Transverse colon (tissue), 4 donors: ENCODE measurements around the gene SLC7A1. TPM values are rescaled to one million over a fixed set of nuclear protein-coding genes. Genes with fewer than 3 reads are reported as not detected.

Experiments
- DNase-seq: peaks from one replicate; pipeline ENCODE4 v3.0.0-alpha.2; 2019
- H3K27ac ChIP-seq, 4 donors: fragments of 200-600 bp; sonication (generic); 2 replicates each; pipeline ENCODE4 v1.5.1; 2016 to 2018; ENCODE audit warnings: inconsistent platforms in 4 of 4
- H3K27me3 ChIP-seq: fragments of 200-600 bp; sonication (generic); 2 replicates; pipeline ENCODE4 v1.5.1; 2017; ENCODE audit warnings: inconsistent platforms
- H3K36me3 ChIP-seq, 4 donors: fragments of 200-600 bp; sonication (generic); 2 replicates each; pipeline ENCODE4 v1.5.1; 2017 to 2019; ENCODE audit warnings: inconsistent platforms in 4 of 4
- H3K4me1 ChIP-seq, 4 donors: fragments of 200-600 bp; sonication (generic); 2 replicates each; pipeline ENCODE4 v1.5.1; 2017 to 2020; ENCODE audit warnings: inconsistent platforms in 4 of 4
- H3K4me3 ChIP-seq, 4 donors: fragments of 200-600 bp; sonication (generic); 1 replicate in 1 of 4; 2 replicates in 3 of 4; pipeline versions ENCODE4 v1.5.1 to v1.6.1; 2017 to 2019; ENCODE audit warnings: inconsistent platforms in 4 of 4
- H3K9me3 ChIP-seq, 2 donors: fragments of 200-600 bp; sonication (generic); 2 replicates each; pipeline ENCODE4 v1.5.1; 2017 to 2019; ENCODE audit warnings: inconsistent platforms in 2 of 2
- CTCF ChIP-seq, 5 experiments: fragments of 200-600 bp in 3 of 5; fragments of 450-650 bp in 2 of 5; sonication (generic) in 3 of 5; IDR thresholded peaks; 1 replicate in 2 of 5; 2 replicates in 3 of 5; pipeline ENCODE4 v1.5.1; 2016 to 2017; ENCODE audit warnings: antibody characterized with exemption in 5 of 5, inconsistent platforms in 3 of 5, mild to moderate bottlenecking in 2 of 5, moderate library complexity in 1 of 5
- EP300 ChIP-seq: sonication (generic); formaldehyde crosslinking; IDR thresholded peaks from one replicate; pipeline ENCODE4 v1.6.1; 2017; ENCODE audit warnings: antibody characterized with exemption, low read depth
- POLR2A ChIP-seq: fragments of 450-650 bp; IDR thresholded peaks from one replicate; pipeline ENCODE4 v1.6.1; 2016; ENCODE audit warnings: antibody characterized with exemption, mild to moderate bottlenecking, moderate library complexity
- POLR2AphosphoS5 ChIP-seq, 3 donors: sonication (generic); formaldehyde crosslinking; IDR thresholded peaks; one replicate each; pipeline ENCODE4 v1.6.1; 2016; ENCODE audit warnings: antibody characterized with exemption in 3 of 3
- WGBS, 2 donors: methylation state at CpG; one replicate each; pipeline ENCODE4 v1.1.5; 2018; ENCODE audit warnings: low coverage in 1 of 2; 5-methylcytosine and 5-hydroxymethylcytosine counted together
- in situ Hi-C, 4 donors: fragments of 200-750 bp; cut with MboI; loops; one replicate each; pipeline versions ENCODE4 v1.15.0 to v1.15.1; 2017; ENCODE audit warnings: low sequenced_read_pairs in 3 of 4, low pct_ligation_motif_present in 1 of 4, low pct_unique_long_range_greater_than_20kb in 1 of 4
- intact Hi-C: fragments of 100-400 bp; cut with DNase I; formaldehyde crosslinking; loops from one replicate; pipeline ENCODE4 v1.15.1; 2023; ENCODE audit warnings: low total_unique reads
- total RNA-seq, 4 donors: library from RNA; depleted of rRNA; stranded (reverse); fragments of >200 nt; gene quantifications; one replicate each; pipeline ENCODE4 v1.1.0, GENCODE V29; 2016

SLC7A1 gene
- total RNA-seq, 4 donors from 2014 or later, result 10.8 to 21.4 (median 17.9) TPM

- no peaks in the 10 kb centered on the region for H3K36me3 ChIP-seq
- DNase-seq, result no peak
- H3K4me1 ChIP-seq, result peaks cover 0 to 17% (median 0%) of the 10 kb centered on the region in 4 donors
- intact Hi-C loops (no loop called here), in situ Hi-C loops (no loop called here)
- H3K4me3 ChIP-seq, result no peak overlapping the region
- TF ChIP-seq POLR2AphosphoS5 (IDR thresholded peaks at IDR 0.05), result no peak
- no peak for TF ChIP-seq CTCF (IDR thresholded peaks at IDR 0.05)
- no peak for TF ChIP-seq EP300
- TF ChIP-seq POLR2A, result no peak
- no peak overlapping the region for H3K27ac ChIP-seq
- H3K9me3 ChIP-seq, result no peaks in the 10 kb centered on the region
- 42 to 45% methylated on average over 4 to 9 of the region's 9 CpGs for WGBS, 2 donors
- H3K27me3 ChIP-seq, result peaks cover 4% of the 10 kb centered on the region
Measured at GRCh38 chr13:29496241-29496712, 99.2 kb downstream of the SLC7A1 start.

GRCh38 chr13:29494520-29494919 lies 101.0 kb downstream of the SLC7A1 start:
- 82 to 91% methylated on average over 3 to 8 of the region's 8 CpGs for WGBS, 2 donors
- Histone ChIP-seq H3K27ac (no peak overlapping the region), H3K36me3 (no peaks in the 10 kb centered on the region), H3K4me3 (no peak overlapping the region), H3K9me3 (no peaks in the 10 kb centered on the region), H3K27me3 (peaks cover 4% of the 10 kb centered on the region), H3K4me1 (peaks cover 0 to 17% (median 0%) of the 10 kb centered on the region in 4 donors)
- in situ Hi-C loops, result no loop called here
- TF ChIP-seq POLR2A (no peak), CTCF (IDR thresholded peaks at IDR 0.05) (no peak), EP300 (no peak), POLR2AphosphoS5 (IDR thresholded peaks at IDR 0.05) (no peak)
- no peak for DNase-seq
- intact Hi-C loops, result no loop called here

GRCh38 chr13:29493796-29494195 lies 101.7 kb downstream of the SLC7A1 start:
- Histone ChIP-seq H3K9me3 (no peaks in the 10 kb centered on the region), H3K27me3 (peaks cover 2% of the 10 kb centered on the region), H3K36me3 (no peaks in the 10 kb centered on the region), H3K4me1 (peaks cover 0 to 17% (median 0%) of the 10 kb centered on the region in 4 donors), H3K4me3 (no peak overlapping the region), H3K27ac (no peak overlapping the region)
- WGBS, 2 donors, result 69 to 81% methylated on average over 2 to 4 of the region's 4 CpGs
- no peak for TF ChIP-seq POLR2A
- no peak for DNase-seq
- intact Hi-C loops (no loop called here), in situ Hi-C loops (no loop called here)

GRCh38 chr13:29491248-29491647 lies 104.2 kb downstream of the SLC7A1 start:
- TF ChIP-seq POLR2AphosphoS5 (IDR thresholded peaks at IDR 0.05) (no peak), CTCF (IDR thresholded peaks at IDR 0.05) (no peak), POLR2A (no peak), EP300 (no peak)
- Histone ChIP-seq H3K4me1 (peaks cover 0 to 4% (median 0%) of the 10 kb centered on the region in 4 donors), H3K27me3 (no peaks in the 10 kb centered on the region), H3K36me3 (no peaks in the 10 kb centered on the region), H3K27ac (no peak overlapping the region), H3K4me3 (no peak overlapping the region), H3K9me3 (no peaks in the 10 kb centered on the region)
- intact Hi-C loops, result no loop called here
- WGBS, 2 donors, result 46 to 64% methylated on average over 2 of the region's 2 CpGs
- in situ Hi-C loops, result no loop called here
- no peak for DNase-seq

GRCh38 chr13:29490561-29490885 lies 105.0 kb downstream of the SLC7A1 start:
- Histone ChIP-seq H3K27ac (no peak overlapping the region), H3K4me3 (no peak overlapping the region), H3K36me3 (no peaks in the 10 kb centered on the region), H3K9me3 (no peaks in the 10 kb centered on the region), H3K4me1 (no peaks in the 10 kb centered on the region), H3K27me3 (no peaks in the 10 kb centered on the region)
- DNase-seq, result no peak
- intact Hi-C loops, result no loop called here
- TF ChIP-seq POLR2A (no peak), EP300 (no peak), CTCF (IDR thresholded peaks at IDR 0.05) (no peak), POLR2AphosphoS5 (IDR thresholded peaks at IDR 0.05) (no peak)
- in situ Hi-C loops, result no loop called here
- 87 to 100% methylated on average over 2 to 9 of the region's 9 CpGs for WGBS, 2 donors
